ENCODE data around the gene SLC16A3. TPM values are rescaled to one million over a fixed set of nuclear protein-coding genes. Genes with fewer than 3 reads are reported as not detected.

Gene SLC16A3
- total RNA-seq, 3 donors from 2014 or later, result 10.2 to 22.6 (median 17.3) TPM

GRCh38 chr17:82200743-82201497 is 27.9 kb upstream of the SLC16A3 start:
- intact Hi-C loops (cut with DNase I; ENCODE audit: low total_unique reads), result loop anchor here (10.0 kb wide), 1 partner anchor 124 kb away; no protein-coding TSS in a partner anchor
- Histone ChIP-seq H3K27me3 (no peaks in the 10 kb centered on the region), H3K36me3 (no peaks in the 10 kb centered on the region), H3K4me1 (peaks cover 0 to 2% of the 10 kb centered on the region in 2 donors), H3K9me3 (no peaks in the 10 kb centered on the region), H3K4me3 (no peak overlapping the region), H3K27ac (no peak overlapping the region)
- no peak for DNase-seq (ENCODE audit: low spot score in 2 of 2)
- TF ChIP-seq, protein P1, sequence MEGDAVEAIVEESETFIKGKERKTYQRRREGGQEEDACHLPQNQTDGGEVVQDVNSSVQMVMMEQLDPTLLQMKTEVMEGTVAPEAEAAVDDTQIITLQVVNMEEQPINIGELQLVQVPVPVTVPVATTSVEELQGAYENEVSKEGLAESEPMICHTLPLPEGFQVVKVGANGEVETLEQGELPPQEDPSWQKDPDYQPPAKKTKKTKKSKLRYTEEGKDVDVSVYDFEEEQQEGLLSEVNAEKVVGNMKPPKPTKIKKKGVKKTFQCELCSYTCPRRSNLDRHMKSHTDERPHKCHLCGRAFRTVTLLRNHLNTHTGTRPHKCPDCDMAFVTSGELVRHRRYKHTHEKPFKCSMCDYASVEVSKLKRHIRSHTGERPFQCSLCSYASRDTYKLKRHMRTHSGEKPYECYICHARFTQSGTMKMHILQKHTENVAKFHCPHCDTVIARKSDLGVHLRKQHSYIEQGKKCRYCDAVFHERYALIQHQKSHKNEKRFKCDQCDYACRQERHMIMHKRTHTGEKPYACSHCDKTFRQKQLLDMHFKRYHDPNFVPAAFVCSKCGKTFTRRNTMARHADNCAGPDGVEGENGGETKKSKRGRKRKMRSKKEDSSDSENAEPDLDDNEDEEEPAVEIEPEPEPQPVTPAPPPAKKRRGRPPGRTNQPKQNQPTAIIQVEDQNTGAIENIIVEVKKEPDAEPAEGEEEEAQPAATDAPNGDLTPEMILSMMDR (IDR thresholded peaks at IDR 0.05), result no peak
- no peak for TF ChIP-seq POLR2AphosphoS5 (IDR thresholded peaks at IDR 0.05)

DNA sequence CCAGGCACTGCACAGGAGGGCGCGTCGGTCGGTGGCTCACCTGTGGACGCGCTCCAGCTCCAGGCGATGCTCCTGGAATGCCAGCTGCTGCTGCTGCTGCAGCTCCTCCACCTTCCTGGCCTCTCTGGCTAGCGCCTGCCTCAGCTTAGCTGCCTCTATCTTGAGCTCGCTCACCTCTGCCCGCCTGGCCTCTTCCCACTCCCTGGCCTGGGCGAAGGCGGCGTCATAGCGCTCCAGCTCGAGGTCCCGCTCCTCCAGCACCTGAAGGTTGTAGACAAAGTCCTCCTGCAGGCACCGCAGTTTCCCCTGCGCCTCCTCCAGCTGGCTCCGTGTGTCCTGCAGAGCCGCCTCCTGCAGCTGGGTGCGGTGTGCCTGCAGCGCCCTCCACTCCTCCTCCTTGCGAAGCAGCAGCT is 27.3 kb upstream of the SLC16A3 start:
- Histone ChIP-seq H3K27ac (no peak overlapping the region), H3K4me1 (peaks cover 0 to 7% of the 10 kb centered on the region in 2 donors), H3K36me3 (no peaks in the 10 kb centered on the region), H3K4me3 (no peak overlapping the region), H3K9me3 (no peaks in the 10 kb centered on the region), H3K27me3 (no peaks in the 10 kb centered on the region)
- intact Hi-C loops (cut with DNase I; ENCODE audit: low total_unique reads), result loop anchor here (10.0 kb wide), 1 partner anchor 123 kb away; no protein-coding TSS in a partner anchor
- TF ChIP-seq, protein P1 (IDR thresholded peaks at IDR 0.05), result no peak
- no peak for TF ChIP-seq POLR2AphosphoS5 (IDR thresholded peaks at IDR 0.05)
- no peak for TF ChIP-seq POLR2A (IDR thresholded peaks at IDR 0.05)
- no peak for DNase-seq (ENCODE audit: low spot score in 2 of 2)

DNA sequence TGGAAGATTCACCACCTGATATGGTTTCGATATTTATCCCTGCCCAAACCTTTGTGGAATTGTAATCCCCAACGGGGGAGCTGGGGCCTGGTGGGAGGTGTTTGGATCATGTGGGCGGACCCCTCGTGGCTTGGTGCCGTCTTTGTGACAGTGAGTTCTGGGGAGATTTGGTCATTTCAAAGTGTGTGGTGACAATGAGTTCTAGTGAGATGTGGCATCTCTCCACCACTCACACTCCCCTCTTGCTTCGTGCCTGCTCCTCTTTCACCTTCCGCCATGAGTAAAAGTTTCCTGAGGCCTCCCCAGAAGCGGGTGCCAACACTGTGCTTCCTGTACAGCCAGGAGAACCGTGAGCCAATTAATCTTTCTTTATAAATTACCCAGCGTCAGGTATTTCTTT is 25.9 kb upstream of the SLC16A3 start:
- Histone ChIP-seq H3K4me3 (no peak overlapping the region), H3K27ac (no peak overlapping the region), H3K27me3 (no peaks in the 10 kb centered on the region), H3K4me1 (peaks cover 0 to 9% of the 10 kb centered on the region in 2 donors), H3K36me3 (no peaks in the 10 kb centered on the region), H3K9me3 (no peaks in the 10 kb centered on the region)
- no peak for DNase-seq (ENCODE audit: low spot score in 2 of 2)
- intact Hi-C loops (cut with DNase I; ENCODE audit: low total_unique reads), result loop anchor here (10.0 kb wide), 1 partner anchor 122 kb away; no protein-coding TSS in a partner anchor
- TF ChIP-seq POLR2AphosphoS5 (IDR thresholded peaks at IDR 0.05), result no peak
- TF ChIP-seq, protein P1 (IDR thresholded peaks at IDR 0.05), result no peak
- TF ChIP-seq POLR2A (IDR thresholded peaks at IDR 0.05), result no peak

GRCh38 chr17:82203920-82204319 is 24.9 kb upstream of the SLC16A3 start:
- Histone ChIP-seq H3K27ac (no peak overlapping the region), H3K4me1 (peaks cover 0 to 9% of the 10 kb centered on the region in 2 donors), H3K36me3 (no peaks in the 10 kb centered on the region), H3K4me3 (no peak overlapping the region), H3K9me3 (no peaks in the 10 kb centered on the region), H3K27me3 (no peaks in the 10 kb centered on the region)
- DNase-seq (ENCODE audit: low spot score in 2 of 2), result no peak
- intact Hi-C loops (cut with DNase I; ENCODE audit: low total_unique reads), result loop anchor here (10.0 kb wide), 1 partner anchor 121 kb away; no protein-coding TSS in a partner anchor
- TF ChIP-seq, protein P1 (IDR thresholded peaks at IDR 0.05), result no peak
- TF ChIP-seq POLR2A (IDR thresholded peaks at IDR 0.05) (no peak), POLR2AphosphoS5 (IDR thresholded peaks at IDR 0.05) (no peak)

Measured in breast epithelium (tissue), 4 donors.